B cell (primary cell): ENCODE data around the gene PIK3IP1. TPM values are rescaled to one million over a fixed set of nuclear protein-coding genes. Genes with fewer than 3 reads are reported as not detected.

Experiments used
- ATAC-seq: fragments of 200-7000 bp; cut with Tn5 transposase; one replicate; pipeline ENCODE4 v1.10.0; 2021; ENCODE audit warnings: low read depth, mild to moderate bottlenecking, moderate number of reproducible peaks, moderate library complexity
- CTCF ChIA-PET: fragments of 350-600 bp; sonication (Branson Sonifier 250); formaldehyde crosslinking; loops from one replicate; lab custom pipeline; 2021; ENCODE audit warnings: antibody characterized with exemption, inconsistent platforms; lab: Charles Lee
- POLR2A ChIA-PET: fragments of 350-600 bp; sonication (Branson Sonifier 250); formaldehyde crosslinking; loops from one replicate; lab custom pipeline; 2021; ENCODE audit warnings: antibody characterized with exemption; lab: Charles Lee
- DNase-seq: peaks from one replicate; pipeline ENCODE4 v3.0.0; 2013
- H2AFZ ChIP-seq: 2 replicates; pipeline ENCODE4 v1.6.1; 2012; ENCODE audit warnings: mild to moderate bottlenecking, low read depth, low read length; ENCODE audit not compliant: insufficient read depth, poor library complexity, severe bottlenecking
- H3K27ac ChIP-seq, 2 donors: 1 replicate in 1 of 2; 2 replicates in 1 of 2; pipeline ENCODE4 v1.5.1; 2012 to 2013; ENCODE audit warnings: low read length in 2 of 2, mild to moderate bottlenecking in 2 of 2, moderate library complexity in 1 of 2
- H3K27me3 ChIP-seq, 4 experiments: fragments of 200-600 bp in 1 of 4; sonication (generic) in 1 of 4; replicated peaks in 1 of 4; 1 replicate in 2 of 4; 2 replicates in 2 of 4; pipeline versions ENCODE4 v1.6.1 to v1.7.0; 2013 to 2016; ENCODE audit warnings: low read length in 3 of 4, mild to moderate bottlenecking in 2 of 4, mixed read lengths in 1 of 4, moderate library complexity in 1 of 4; ENCODE audit not compliant: insufficient read depth in 4 of 4, control insufficient read depth in 3 of 4; ENCODE audit errors: control extremely low read depth in 1 of 4
- H3K36me3 ChIP-seq, 2 experiments: replicated peaks in 1 of 2; 1 replicate in 1 of 2; 2 replicates in 1 of 2; pipeline versions ENCODE4 v1.6.1 to v1.7.1; 2013; ENCODE audit warnings: low read length in 1 of 2; ENCODE audit not compliant: insufficient read depth in 2 of 2, control insufficient read depth in 1 of 2; ENCODE audit errors: control extremely low read depth in 1 of 2, extremely low read depth in 1 of 2
- H3K4me1 ChIP-seq, 2 donors: fragments of 200-600 bp in 1 of 2; sonication (generic) in 1 of 2; 1 replicate in 1 of 2; 2 replicates in 1 of 2; pipeline versions ENCODE4 v1.5.1 to v1.6.1; 2013 to 2017; ENCODE audit warnings: low read length in 2 of 2; ENCODE audit not compliant: control insufficient read depth in 2 of 2, insufficient read depth in 2 of 2
- H3K4me2 ChIP-seq: replicated peaks from 2 replicates; pipeline ENCODE3; 2012; ENCODE audit warnings: mild to moderate bottlenecking, low read depth, low read length; ENCODE audit not compliant: poor library complexity, severe bottlenecking
- H3K4me3 ChIP-seq, 5 experiments: fragments of 200-600 bp in 1 of 5; sonication (generic) in 1 of 5; 1 replicate in 3 of 5; 2 replicates in 2 of 5; pipeline versions ENCODE4 v1.5.1 to v1.7.0; 2011 to 2016; ENCODE audit warnings: low read length in 4 of 5, mild to moderate bottlenecking in 4 of 5, low read depth in 2 of 5, control low read depth in 1 of 5, moderate library complexity in 1 of 5; ENCODE audit not compliant: insufficient read depth in 1 of 5; ENCODE audit errors: control extremely low read depth in 1 of 5, extremely low read depth in 1 of 5
- H3K79me2 ChIP-seq: fragments of 200-600 bp; sonication (generic); one replicate; pipeline ENCODE4 v1.6.0; 2016; ENCODE audit warnings: low read length; ENCODE audit not compliant: control insufficient read depth, insufficient read depth
- H3K9ac ChIP-seq: fragments of 200-600 bp; sonication (generic); 2 replicates; pipeline ENCODE4 v1.6.1; 2017; ENCODE audit warnings: mild to moderate bottlenecking, low read length, moderate library complexity
- H3K9me3 ChIP-seq, 3 donors: one replicate each; pipeline versions ENCODE4 v1.6.1 to v1.7.1; 2013; ENCODE audit warnings: low read length in 2 of 3; ENCODE audit not compliant: control insufficient read depth in 2 of 3, insufficient read depth in 1 of 3; ENCODE audit errors: control extremely low read depth in 1 of 3
- H4K20me1 ChIP-seq: 2 replicates; pipeline ENCODE4 v1.6.0; 2012; ENCODE audit warnings: mild to moderate bottlenecking, low read length; ENCODE audit not compliant: insufficient read depth, control insufficient read depth, poor library complexity, severe bottlenecking
- H3K27ac Mint-ChIP-seq: one replicate; pipeline ENCODE4 v1.8.0; 2021; ENCODE audit warnings: mixed read lengths
- H3K27me3 Mint-ChIP-seq: one replicate; pipeline ENCODE4 v1.8.0; 2021; ENCODE audit warnings: mixed read lengths
- H3K4me1 Mint-ChIP-seq: one replicate; pipeline ENCODE4 v1.8.0; 2021; ENCODE audit warnings: mixed read lengths
- H3K4me3 Mint-ChIP-seq: one replicate; pipeline ENCODE4 v1.8.0; 2021; ENCODE audit warnings: mixed read lengths
- H3K9me3 Mint-ChIP-seq: one replicate; pipeline ENCODE4 v1.8.0; 2022; ENCODE audit warnings: mixed read lengths; ENCODE audit not compliant: insufficient read depth
- EZH2 ChIP-seq: IDR thresholded peaks from 2 replicates; pipeline ENCODE4 v1.6.1; 2012; ENCODE audit warnings: borderline replicate concordance, low read depth, mild to moderate bottlenecking, moderate library complexity, low read length; ENCODE audit not compliant: insufficient read depth, poor library complexity, severe bottlenecking
- WGBS: methylation state at CpG from one replicate; pipeline ENCODE4 v1.1.5; 2013; ENCODE audit warnings: missing lambda C conversion rate; ENCODE audit not compliant: insufficient coverage; 5-methylcytosine and 5-hydroxymethylcytosine counted together
- intact Hi-C: fragments of 100-400 bp; cut with micrococcal nuclease; formaldehyde crosslinking; loops from one replicate; pipeline ENCODE4 v1.10.0; 2022
- polyA plus RNA-seq: library from polyadenylated mRNA; depleted of rRNA; stranded (reverse); fragments of >200 nt; gene quantifications from 2 replicates; pipeline ENCODE4 v1.2.3, GENCODE V29; 2012
- total RNA-seq, 2 donors: library from RNA; stranded (reverse); fragments of 120-200 nt in 1 of 2; gene quantifications; 1 replicate in 1 of 2; 2 replicates in 1 of 2; pipeline versions ENCODE4 v1.2.3 to v1.2.4, GENCODE V29; 2013 to 2022
- TF ChIP-seq, protein P1 (sequence below): fragments of 200-600 bp; IDR thresholded peaks from one replicate; pipeline ENCODE4 v1.8.0; 2022; ENCODE audit warnings: antibody characterized with exemption, mild to moderate bottlenecking

Gene PIK3IP1
- total and polyA plus RNA-seq, 2 donors (not counting 1 experiment from before 2014, with no cell fraction given), result 89.8 to 92.9 TPM

DNA sequence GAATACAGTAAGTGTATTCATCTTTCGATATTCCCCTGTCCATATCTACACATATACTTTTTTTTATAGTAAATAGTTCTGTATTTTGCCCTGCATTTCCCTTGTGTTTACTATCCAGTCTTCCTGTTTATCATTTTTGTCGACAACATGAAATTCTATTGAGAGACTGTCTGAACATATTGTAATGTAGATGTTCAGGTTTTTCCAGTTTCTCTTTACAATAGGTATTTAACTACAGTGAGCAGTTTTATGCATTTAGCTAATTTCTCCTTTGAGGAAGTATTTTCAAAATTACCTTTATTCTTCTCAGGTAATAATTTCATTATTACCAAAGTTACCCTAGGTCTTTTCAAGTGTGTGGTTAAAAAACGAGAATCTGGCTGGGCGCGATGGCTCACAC is 16.7 kb downstream of the PIK3IP1 start:
- no peak for DNase-seq
- ChIA-PET POLR2A (interaction anchor here (0.6 kb wide), 1 partner anchor 116 kb away, joined by 5 read pairs; no protein-coding TSS in a partner anchor), CTCF (interaction anchor here (1.1 to 6.3 kb wide), 4 partner anchors 8 to 188 kb away, joined by 3 to 102 read pairs (median 38); partner anchors contain the start of gene LIMK2)
- Mint-ChIP-seq H3K9me3 (no peaks in the 10 kb centered on the region), H3K27ac (no peak overlapping the region), H3K4me1 (no peaks in the 10 kb centered on the region), H3K27me3 (no peaks in the 10 kb centered on the region), H3K4me3 (no peak overlapping the region)
- peaks cover 0 to 3% of the 10 kb centered on the region in 2 donors for H3K4me1 ChIP-seq
- WGBS, result no CpG with 5 or more reads among the region's 5 CpGs
- H3K79me2 ChIP-seq, result peaks cover 4% of the 10 kb centered on the region
- TF ChIP-seq, protein P1, sequence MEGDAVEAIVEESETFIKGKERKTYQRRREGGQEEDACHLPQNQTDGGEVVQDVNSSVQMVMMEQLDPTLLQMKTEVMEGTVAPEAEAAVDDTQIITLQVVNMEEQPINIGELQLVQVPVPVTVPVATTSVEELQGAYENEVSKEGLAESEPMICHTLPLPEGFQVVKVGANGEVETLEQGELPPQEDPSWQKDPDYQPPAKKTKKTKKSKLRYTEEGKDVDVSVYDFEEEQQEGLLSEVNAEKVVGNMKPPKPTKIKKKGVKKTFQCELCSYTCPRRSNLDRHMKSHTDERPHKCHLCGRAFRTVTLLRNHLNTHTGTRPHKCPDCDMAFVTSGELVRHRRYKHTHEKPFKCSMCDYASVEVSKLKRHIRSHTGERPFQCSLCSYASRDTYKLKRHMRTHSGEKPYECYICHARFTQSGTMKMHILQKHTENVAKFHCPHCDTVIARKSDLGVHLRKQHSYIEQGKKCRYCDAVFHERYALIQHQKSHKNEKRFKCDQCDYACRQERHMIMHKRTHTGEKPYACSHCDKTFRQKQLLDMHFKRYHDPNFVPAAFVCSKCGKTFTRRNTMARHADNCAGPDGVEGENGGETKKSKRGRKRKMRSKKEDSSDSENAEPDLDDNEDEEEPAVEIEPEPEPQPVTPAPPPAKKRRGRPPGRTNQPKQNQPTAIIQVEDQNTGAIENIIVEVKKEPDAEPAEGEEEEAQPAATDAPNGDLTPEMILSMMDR, result no peak
- no peak for TF ChIP-seq EZH2
- intact Hi-C loops, result no loop called here
- no peak overlapping the region for H3K4me3 ChIP-seq
- H3K4me2 ChIP-seq, result no peak overlapping the region
- H3K9me3 ChIP-seq, result no peaks in the 10 kb centered on the region
- no peak overlapping the region for H3K9ac ChIP-seq
- no peak overlapping the region for H2AFZ ChIP-seq
- peaks cover 9% of the 10 kb centered on the region for H4K20me1 ChIP-seq
- H3K27ac ChIP-seq, result no peak overlapping the region
- H3K36me3 ChIP-seq, result peaks cover 0 to 41% of the 10 kb centered on the region in 2 experiments
- H3K27me3 ChIP-seq, result no peaks in the 10 kb centered on the region
- no peak for ATAC-seq

DNA sequence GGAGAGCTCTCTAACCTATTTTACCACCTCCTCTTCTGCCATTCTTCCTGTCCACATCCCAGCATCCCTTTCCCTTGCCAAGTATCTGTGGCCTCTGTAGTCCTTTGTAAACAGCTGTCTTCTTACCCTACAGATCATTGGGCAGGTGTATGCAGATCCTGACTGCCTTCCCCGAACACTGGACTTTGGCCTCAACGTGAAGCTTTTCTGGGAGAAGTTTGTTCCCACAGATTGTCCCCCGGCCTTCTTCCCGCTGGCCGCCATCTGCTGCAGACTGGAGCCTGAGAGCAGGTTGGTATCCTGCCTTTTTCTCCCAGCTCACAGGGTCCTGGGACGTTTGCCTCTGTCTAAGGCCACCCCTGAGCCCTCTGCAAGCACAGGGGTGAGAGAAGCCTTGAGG is 17.3 kb downstream of the PIK3IP1 start:
- POLR2A ChIA-PET, result interaction anchor here (0.6 to 0.8 kb wide), 2 partner anchors 15 to 117 kb away, joined by 3 to 5 read pairs; no protein-coding TSS in a partner anchor
- WGBS, result 100% methylated on average over 5 of the region's 6 CpGs
- no peak overlapping the region for H3K27ac Mint-ChIP-seq
- Histone ChIP-seq H3K9me3 (no peaks in the 10 kb centered on the region), H3K36me3 (peaks cover 0 to 37% of the 10 kb centered on the region in 2 experiments), H3K4me2 (no peak overlapping the region), H3K79me2 (peaks cover 4% of the 10 kb centered on the region), H3K4me1 (peaks cover 0 to 3% of the 10 kb centered on the region in 2 donors), H3K9ac (no peak overlapping the region), H3K4me3 (no peak overlapping the region), H2AFZ (no peak overlapping the region), H3K27me3 (no peaks in the 10 kb centered on the region), H4K20me1 (peaks cover 9% of the 10 kb centered on the region), H3K27ac (no peak overlapping the region)
- CTCF ChIA-PET, result interaction anchor here (1.1 to 6.3 kb wide), 6 partner anchors 9 to 187 kb away, joined by 3 to 102 read pairs (median 38); partner anchors contain the start of genes LIMK2 and PIK3IP1
- H3K27me3 Mint-ChIP-seq, result no peaks in the 10 kb centered on the region
- intact Hi-C loops, result no loop called here
- no peak for TF ChIP-seq EZH2
- TF ChIP-seq, protein P1, result no peak
- H3K4me3 Mint-ChIP-seq, result no peak overlapping the region
- no peaks in the 10 kb centered on the region for H3K4me1 Mint-ChIP-seq
- DNase-seq (no peak), ATAC-seq (no peak)
- no peaks in the 10 kb centered on the region for H3K9me3 Mint-ChIP-seq
